Measurements from ENCODE around the gene NT5DC4. TPM values are rescaled to one million over a fixed set of nuclear protein-coding genes. Genes with fewer than 3 reads are reported as not detected.

The NT5DC4 gene
- total RNA-seq, 4 donors from 2014 or later: not detected

- no peaks in the 10 kb centered on the region for H3K4me1 ChIP-seq
- no peaks in the 10 kb centered on the region for H3K27me3 ChIP-seq
- no peak overlapping the region for H3K4me3 ChIP-seq
- DNase-seq: no peak
- intact Hi-C loops (cut with DNase I; ENCODE audit: low total_unique reads): no loop called here
- no peaks in the 10 kb centered on the region for H3K9me3 ChIP-seq
- TF ChIP-seq CTCF (IDR thresholded peaks at IDR 0.05) (no peak), POLR2A (IDR thresholded peaks at IDR 0.05) (no peak)
- H3K36me3 ChIP-seq: no peaks in the 10 kb centered on the region
- no peak overlapping the region for H3K27ac ChIP-seq
These were observed 28.9 kb upstream of the NT5DC4 start for GRCh38 chr2:112691881-112692281.

GRCh38 chr2:112692495-112692911 lies 28.3 kb upstream of the NT5DC4 start:
- Histone ChIP-seq H3K36me3 (no peaks in the 10 kb centered on the region), H3K4me1 (no peaks in the 10 kb centered on the region), H3K4me3 (no peak overlapping the region), H3K27ac (no peak overlapping the region), H3K27me3 (no peaks in the 10 kb centered on the region), H3K9me3 (no peaks in the 10 kb centered on the region)
- no peak for DNase-seq
- intact Hi-C loops (cut with DNase I; ENCODE audit: low total_unique reads): no loop called here
- TF ChIP-seq POLR2A (IDR thresholded peaks at IDR 0.05) (no peak), CTCF (IDR thresholded peaks at IDR 0.05) (no peak)

GRCh38 chr2:112692918-112693317 lies 27.9 kb upstream of the NT5DC4 start:
- DNase-seq: no peak
- H3K27ac ChIP-seq: no peak overlapping the region
- H3K9me3 ChIP-seq: no peaks in the 10 kb centered on the region
- TF ChIP-seq POLR2A (IDR thresholded peaks at IDR 0.05): no peak
- no peak for TF ChIP-seq CTCF (IDR thresholded peaks at IDR 0.05)
- H3K4me3 ChIP-seq: no peak overlapping the region
- no peaks in the 10 kb centered on the region for H3K4me1 ChIP-seq
- no peaks in the 10 kb centered on the region for H3K27me3 ChIP-seq
- H3K36me3 ChIP-seq: no peaks in the 10 kb centered on the region
- intact Hi-C loops (cut with DNase I; ENCODE audit: low total_unique reads): no loop called here

- no peak for DNase-seq
These were observed 27.2 kb upstream of the NT5DC4 start for GRCh38 chr2:112693596-112693995.

GRCh38 chr2:112694182-112694581 lies 26.6 kb upstream of the NT5DC4 start:
- Histone ChIP-seq H3K27me3 (no peaks in the 10 kb centered on the region), H3K27ac (no peak overlapping the region), H3K9me3 (no peaks in the 10 kb centered on the region), H3K4me1 (no peaks in the 10 kb centered on the region), H3K36me3 (no peaks in the 10 kb centered on the region), H3K4me3 (no peak overlapping the region)
- no peak for TF ChIP-seq POLR2A (IDR thresholded peaks at IDR 0.05)
- no peak for TF ChIP-seq CTCF (IDR thresholded peaks at IDR 0.05)
- no peak for DNase-seq
- intact Hi-C loops (cut with DNase I; ENCODE audit: low total_unique reads): no loop called here

More at GRCh38 chr2:112693596-112693995, 27.2 kb upstream of the NT5DC4 start:
- H3K36me3 ChIP-seq: no peaks in the 10 kb centered on the region
- intact Hi-C loops (cut with DNase I; ENCODE audit: low total_unique reads): no loop called here
- no peaks in the 10 kb centered on the region for H3K27me3 ChIP-seq
- H3K4me1 ChIP-seq: no peaks in the 10 kb centered on the region
- no peaks in the 10 kb centered on the region for H3K9me3 ChIP-seq
- H3K27ac ChIP-seq: no peak overlapping the region
- TF ChIP-seq POLR2A (IDR thresholded peaks at IDR 0.05) (no peak), CTCF (IDR thresholded peaks at IDR 0.05) (no peak)
- H3K4me3 ChIP-seq: no peak overlapping the region

Measured in uterus (tissue), 4 donors.